GM19468 (cell line): ENCODE data around the gene TRRAP.
"Not testable (repeated sequence)": the region's sequence is repeated elsewhere in the genome, so short reads cannot be mapped to it uniquely, and the experiment has no call there.

Experiments
- ATAC-seq: cut with Tn5 transposase; IDR thresholded peaks from one replicate; pipeline ENCODE4 v1.9.1; 2021; ENCODE audit warnings: mild to moderate bottlenecking, moderate library complexity, moderate number of reproducible peaks; ENCODE audit not compliant: unreplicated experiment; ENCODE audit errors: extremely low read depth

TRRAP gene

GRCh38 chr7:99038086-99038855 lies 159.9 kb downstream of the TRRAP start:
- ATAC-seq, result no peak

- ATAC-seq, result no peak
Measured at GRCh38 chr7:99039384-99039891, 161.1 kb downstream of the TRRAP start.

GRCh38 chr7:99040104-99040958 lies 162.0 kb downstream of the TRRAP start:
- no peak for ATAC-seq

- no peak for ATAC-seq
Measured at GRCh38 chr7:99041526-99041925, 163.2 kb downstream of the TRRAP start.

GRCh38 chr7:99042957-99043356 lies 164.6 kb downstream of the TRRAP start:
- no peak for ATAC-seq

- ATAC-seq, result not testable (repeated sequence)
Measured at GRCh38 chr7:99044858-99045257, 166.5 kb downstream of the TRRAP start.

- ATAC-seq, result not testable (repeated sequence)
Measured at GRCh38 chr7:99046262-99046661, 167.9 kb downstream of the TRRAP start.

GRCh38 chr7:99046722-99047121 lies 168.4 kb downstream of the TRRAP start:
- no peak for ATAC-seq

GRCh38 chr7:99047526-99048077 lies 169.3 kb downstream of the TRRAP start:
- no peak for ATAC-seq

- no peak for ATAC-seq
Measured at GRCh38 chr7:99050971-99051370, 172.6 kb downstream of the TRRAP start.

GRCh38 chr7:99054781-99055180 lies 176.4 kb downstream of the TRRAP start:
- no peak for ATAC-seq

- ATAC-seq, result no peak
Measured at GRCh38 chr7:99061001-99061776, 182.9 kb downstream of the TRRAP start.
